ENCODE data around the gene IPO7.

DNA sequence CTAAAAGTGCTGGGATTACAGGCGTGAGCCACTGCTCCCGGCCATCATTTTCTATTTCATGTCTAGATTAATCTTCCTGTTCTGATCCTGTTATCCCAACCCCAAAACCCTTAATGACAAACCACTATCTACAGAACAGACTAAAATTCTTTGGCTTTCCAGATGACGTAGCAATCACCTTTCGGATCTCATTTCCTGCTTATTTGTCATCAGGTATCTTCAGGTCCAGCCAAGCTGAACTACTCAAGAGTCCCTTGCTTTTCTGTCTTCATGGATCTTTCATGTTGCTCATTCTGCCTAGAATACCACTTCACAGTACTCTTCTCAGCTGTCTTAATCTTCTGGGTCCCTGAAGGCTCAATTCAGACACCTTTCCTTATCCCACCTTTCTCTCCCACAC lies 27.4 kb upstream of the IPO7 start:
- TF ChIP-seq, protein P1, sequence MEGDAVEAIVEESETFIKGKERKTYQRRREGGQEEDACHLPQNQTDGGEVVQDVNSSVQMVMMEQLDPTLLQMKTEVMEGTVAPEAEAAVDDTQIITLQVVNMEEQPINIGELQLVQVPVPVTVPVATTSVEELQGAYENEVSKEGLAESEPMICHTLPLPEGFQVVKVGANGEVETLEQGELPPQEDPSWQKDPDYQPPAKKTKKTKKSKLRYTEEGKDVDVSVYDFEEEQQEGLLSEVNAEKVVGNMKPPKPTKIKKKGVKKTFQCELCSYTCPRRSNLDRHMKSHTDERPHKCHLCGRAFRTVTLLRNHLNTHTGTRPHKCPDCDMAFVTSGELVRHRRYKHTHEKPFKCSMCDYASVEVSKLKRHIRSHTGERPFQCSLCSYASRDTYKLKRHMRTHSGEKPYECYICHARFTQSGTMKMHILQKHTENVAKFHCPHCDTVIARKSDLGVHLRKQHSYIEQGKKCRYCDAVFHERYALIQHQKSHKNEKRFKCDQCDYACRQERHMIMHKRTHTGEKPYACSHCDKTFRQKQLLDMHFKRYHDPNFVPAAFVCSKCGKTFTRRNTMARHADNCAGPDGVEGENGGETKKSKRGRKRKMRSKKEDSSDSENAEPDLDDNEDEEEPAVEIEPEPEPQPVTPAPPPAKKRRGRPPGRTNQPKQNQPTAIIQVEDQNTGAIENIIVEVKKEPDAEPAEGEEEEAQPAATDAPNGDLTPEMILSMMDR (tag by site-specific recombination; IDR thresholded peaks at IDR 0.05), result no peak
- TF ChIP-seq, protein P2, sequence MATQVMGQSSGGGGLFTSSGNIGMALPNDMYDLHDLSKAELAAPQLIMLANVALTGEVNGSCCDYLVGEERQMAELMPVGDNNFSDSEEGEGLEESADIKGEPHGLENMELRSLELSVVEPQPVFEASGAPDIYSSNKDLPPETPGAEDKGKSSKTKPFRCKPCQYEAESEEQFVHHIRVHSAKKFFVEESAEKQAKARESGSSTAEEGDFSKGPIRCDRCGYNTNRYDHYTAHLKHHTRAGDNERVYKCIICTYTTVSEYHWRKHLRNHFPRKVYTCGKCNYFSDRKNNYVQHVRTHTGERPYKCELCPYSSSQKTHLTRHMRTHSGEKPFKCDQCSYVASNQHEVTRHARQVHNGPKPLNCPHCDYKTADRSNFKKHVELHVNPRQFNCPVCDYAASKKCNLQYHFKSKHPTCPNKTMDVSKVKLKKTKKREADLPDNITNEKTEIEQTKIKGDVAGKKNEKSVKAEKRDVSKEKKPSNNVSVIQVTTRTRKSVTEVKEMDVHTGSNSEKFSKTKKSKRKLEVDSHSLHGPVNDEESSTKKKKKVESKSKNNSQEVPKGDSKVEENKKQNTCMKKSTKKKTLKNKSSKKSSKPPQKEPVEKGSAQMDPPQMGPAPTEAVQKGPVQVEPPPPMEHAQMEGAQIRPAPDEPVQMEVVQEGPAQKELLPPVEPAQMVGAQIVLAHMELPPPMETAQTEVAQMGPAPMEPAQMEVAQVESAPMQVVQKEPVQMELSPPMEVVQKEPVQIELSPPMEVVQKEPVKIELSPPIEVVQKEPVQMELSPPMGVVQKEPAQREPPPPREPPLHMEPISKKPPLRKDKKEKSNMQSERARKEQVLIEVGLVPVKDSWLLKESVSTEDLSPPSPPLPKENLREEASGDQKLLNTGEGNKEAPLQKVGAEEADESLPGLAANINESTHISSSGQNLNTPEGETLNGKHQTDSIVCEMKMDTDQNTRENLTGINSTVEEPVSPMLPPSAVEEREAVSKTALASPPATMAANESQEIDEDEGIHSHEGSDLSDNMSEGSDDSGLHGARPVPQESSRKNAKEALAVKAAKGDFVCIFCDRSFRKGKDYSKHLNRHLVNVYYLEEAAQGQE (tag by site-specific recombination; IDR thresholded peaks at IDR 0.05), result no peak

Data from HEK293 (cell line).